Endodermal cell (in vitro differentiated cells): ENCODE data around the gene MYO1F. TPM values are rescaled to one million over a fixed set of nuclear protein-coding genes. Genes with fewer than 3 reads are reported as not detected.

Source experiments
- DNase-seq: peaks from one replicate; pipeline ENCODE4 v3.0.0-alpha.2; 2017
- H3K27ac ChIP-seq: 2 replicates; pipeline ENCODE4 v1.5.1; 2013; ENCODE audit warnings: mild to moderate bottlenecking, low read depth, low read length, moderate library complexity
- H3K27me3 ChIP-seq: 2 replicates; pipeline ENCODE4 v1.6.1; 2013; ENCODE audit warnings: mild to moderate bottlenecking, low read length, moderate library complexity; ENCODE audit not compliant: insufficient read depth, control insufficient read depth, poor library complexity, severe bottlenecking
- H3K36me3 ChIP-seq: 2 replicates; pipeline ENCODE4 v1.7.0; 2013; ENCODE audit warnings: mild to moderate bottlenecking, low read length, moderate library complexity; ENCODE audit not compliant: control insufficient read depth, insufficient read depth
- H3K4me1 ChIP-seq: one replicate; pipeline ENCODE4 v1.7.0; 2013; ENCODE audit warnings: low read length; ENCODE audit not compliant: control insufficient read depth, insufficient read depth
- H3K4me3 ChIP-seq: 2 replicates; pipeline ENCODE4 v1.5.1; 2013; ENCODE audit warnings: mild to moderate bottlenecking, low read length, moderate library complexity
- H3K9ac ChIP-seq: 2 replicates; pipeline ENCODE4 v1.6.1; 2013; ENCODE audit warnings: mild to moderate bottlenecking, low read length, moderate library complexity; ENCODE audit not compliant: poor library complexity, severe bottlenecking; ENCODE audit errors: extremely low read depth
- H3K9me3 ChIP-seq: 2 replicates; pipeline ENCODE4 v1.6.1; 2013; ENCODE audit warnings: mild to moderate bottlenecking, low read length, moderate library complexity; ENCODE audit not compliant: control insufficient read depth
- H3K27ac Mint-ChIP-seq: 2 replicates; pipeline ENCODE4 v1.8.0; 2020; ENCODE audit warnings: mixed read lengths
- H3K27me3 Mint-ChIP-seq: 2 replicates; pipeline ENCODE4 v1.8.0; 2021; ENCODE audit warnings: mild to moderate bottlenecking, mixed read lengths; ENCODE audit not compliant: insufficient read depth
- H3K36me3 Mint-ChIP-seq: 2 replicates; pipeline ENCODE4 v1.8.0; 2020; ENCODE audit warnings: low read depth, mixed read lengths
- H3K4me1 Mint-ChIP-seq: 2 replicates; pipeline ENCODE4 v1.8.0; 2020; ENCODE audit warnings: mixed read lengths
- H3K4me3 Mint-ChIP-seq: 2 replicates; pipeline ENCODE4 v1.8.0; 2020; ENCODE audit warnings: mild to moderate bottlenecking, moderate library complexity, mixed read lengths
- H3K9me3 Mint-ChIP-seq: 2 replicates; pipeline ENCODE4 v1.8.0; 2020; ENCODE audit warnings: mild to moderate bottlenecking, mixed read lengths
- CTCF ChIP-seq: fragments of 200-600 bp; sonication (generic); conservative IDR thresholded peaks from 2 replicates; pipeline ENCODE4 v1.5.0; 2021; ENCODE audit warnings: antibody characterized with exemption, mild to moderate bottlenecking
- WGBS, 2 experiments: methylation state at CpG; one replicate each; pipeline versions ENCODE4 v1.1.5 to v1.1.7; 2013; ENCODE audit warnings: missing lambda C conversion rate in 2 of 2, mixed read lengths in 1 of 2; ENCODE audit not compliant: insufficient coverage in 1 of 2, insufficient read length in 1 of 2; 5-methylcytosine and 5-hydroxymethylcytosine counted together
- total RNA-seq, 2 donors: library from RNA; stranded (reverse); fragmentation: NEBNext Ultra II Directional in 1 of 2; extraction: Animal tissue kit (Norgen Biotek cat#: 25700) in 1 of 2; gene quantifications; 2 replicates in 1 of 2; 3 replicates in 1 of 2; pipeline ENCODE4 v1.2.1, GENCODE V29; 2021

The MYO1F gene
- total RNA-seq, 2 donors from 2014 or later = 0.57 to 1.1 TPM

GRCh38 chr19:8530061-8530679, 47.1 kb downstream of the MYO1F start:
- Mint-ChIP-seq H3K4me1 (peaks cover 4% of the 10 kb centered on the region), H3K27ac (no peak overlapping the region), H3K36me3 (peaks cover 9% of the 10 kb centered on the region), H3K9me3 (no peaks in the 10 kb centered on the region), H3K27me3 (peaks cover 8% of the 10 kb centered on the region), H3K4me3 (no peak overlapping the region)
- Histone ChIP-seq H3K4me3 (no peak overlapping the region), H3K27me3 (no peaks in the 10 kb centered on the region), H3K4me1 (no peaks in the 10 kb centered on the region), H3K9me3 (no peaks in the 10 kb centered on the region), H3K9ac (no peak overlapping the region), H3K27ac (no peak overlapping the region), H3K36me3 (no peaks in the 10 kb centered on the region)
- no peak for TF ChIP-seq CTCF
- DNase-seq = no peak
- 93 to 96% methylated on average over 27 to 35 of the region's 35 CpGs for WGBS, 2 experiments

GRCh38 chr19:8529369-8530006, 47.8 kb downstream of the MYO1F start:
- Mint-ChIP-seq H3K27ac (no peak overlapping the region), H3K36me3 (peaks cover 9% of the 10 kb centered on the region), H3K27me3 (peaks cover 8% of the 10 kb centered on the region), H3K4me1 (peaks cover 4% of the 10 kb centered on the region), H3K4me3 (no peak overlapping the region), H3K9me3 (no peaks in the 10 kb centered on the region)
- Histone ChIP-seq H3K9ac (no peak overlapping the region), H3K27ac (no peak overlapping the region), H3K4me1 (no peaks in the 10 kb centered on the region), H3K36me3 (no peaks in the 10 kb centered on the region), H3K9me3 (no peaks in the 10 kb centered on the region), H3K27me3 (no peaks in the 10 kb centered on the region), H3K4me3 (no peak overlapping the region)
- DNase-seq = no peak
- TF ChIP-seq CTCF = no peak
- whole genome bisulfite sequencing, 2 experiments = 92 to 100% methylated on average over 2 to 4 of the region's 4 CpGs

- Histone ChIP-seq H3K36me3 (no peaks in the 10 kb centered on the region), H3K27me3 (no peaks in the 10 kb centered on the region), H3K27ac (no peak overlapping the region), H3K9ac (no peak overlapping the region), H3K4me3 (no peak overlapping the region), H3K9me3 (no peaks in the 10 kb centered on the region), H3K4me1 (no peaks in the 10 kb centered on the region)
- Mint-ChIP-seq H3K9me3 (no peaks in the 10 kb centered on the region), H3K27me3 (peaks cover 8% of the 10 kb centered on the region), H3K27ac (peak overlapping the region; percentile 10), H3K4me1 (peaks cover 4% of the 10 kb centered on the region), H3K4me3 (no peak overlapping the region), H3K36me3 (peaks cover 9% of the 10 kb centered on the region)
- 93 to 100% methylated on average over 3 of the region's 4 CpGs for WGBS, 2 experiments
- DNase-seq = no peak
- no peak for TF ChIP-seq CTCF
Observed at GRCh38 chr19:8528500-8528899, 48.7 kb downstream of the MYO1F start.
